ENCODE results near the gene TMEM221. TPM values are rescaled to one million over a fixed set of nuclear protein-coding genes. Genes with fewer than 3 reads are reported as not detected.

TMEM221 gene
- total RNA-seq, 2 donors from 2014 or later, result 3.5 to 4.8 TPM

GRCh38 chr19:17436874-17437267 lies 11.6 kb downstream of the TMEM221 start:
- WGBS, 2 experiments (ENCODE audit: insufficient coverage in 1 of 2, insufficient read length in 1 of 2), result 75 to 86% methylated on average over 3 to 7 of the region's 7 CpGs
- no peak for DNase-seq
- Histone ChIP-seq H3K9ac (ENCODE audit: extremely low read depth, low read length, poor library complexity, severe bottlenecking) (no peak overlapping the region), H3K27me3 (ENCODE audit: control insufficient read depth, insufficient read depth, low read length, poor library complexity, severe bottlenecking) (no peaks in the 10 kb centered on the region), H3K36me3 (ENCODE audit: control insufficient read depth, insufficient read depth, low read length) (peaks cover 4% of the 10 kb centered on the region), H3K27ac (ENCODE audit: low read depth, low read length) (no peak overlapping the region), H3K4me1 (ENCODE audit: control insufficient read depth, insufficient read depth, low read length) (no peaks in the 10 kb centered on the region), H3K4me3 (ENCODE audit: low read length) (no peak overlapping the region), H3K9me3 (ENCODE audit: control insufficient read depth, low read length) (no peaks in the 10 kb centered on the region)
- Mint-ChIP-seq H3K4me3 (no peak overlapping the region), H3K9me3 (peaks cover 7% of the 10 kb centered on the region), H3K36me3 (ENCODE audit: low read depth) (peaks cover 6% of the 10 kb centered on the region), H3K27me3 (ENCODE audit: insufficient read depth) (peaks cover 3% of the 10 kb centered on the region), H3K27ac (no peak overlapping the region), H3K4me1 (no peaks in the 10 kb centered on the region)
- no peak for TF ChIP-seq CTCF (conservative IDR thresholded peaks at IDR 0.05)

GRCh38 chr19:17436094-17436873 lies 12.2 kb downstream of the TMEM221 start:
- no peak overlapping the region for H3K4me3 ChIP-seq (ENCODE audit: low read length)
- H3K27ac ChIP-seq (ENCODE audit: low read depth, low read length), result no peak overlapping the region
- no peaks in the 10 kb centered on the region for H3K27me3 ChIP-seq (ENCODE audit: control insufficient read depth, insufficient read depth, low read length, poor library complexity, severe bottlenecking)
- peaks cover 5% of the 10 kb centered on the region for H3K27me3 Mint-ChIP-seq (ENCODE audit: insufficient read depth)
- H3K27ac Mint-ChIP-seq, result no peak overlapping the region
- WGBS, 2 experiments (ENCODE audit: insufficient coverage in 1 of 2, insufficient read length in 1 of 2), result 91 to 98% methylated on average over 19 to 25 of the region's 25 CpGs
- no peak for DNase-seq
- no peaks in the 10 kb centered on the region for H3K9me3 ChIP-seq (ENCODE audit: control insufficient read depth, low read length)
- peaks cover 1% of the 10 kb centered on the region for H3K9me3 Mint-ChIP-seq
- no peaks in the 10 kb centered on the region for H3K4me1 ChIP-seq (ENCODE audit: control insufficient read depth, insufficient read depth, low read length)
- H3K4me3 Mint-ChIP-seq, result no peak overlapping the region
- H3K36me3 Mint-ChIP-seq (ENCODE audit: low read depth), result peaks cover 6% of the 10 kb centered on the region
- H3K4me1 Mint-ChIP-seq, result no peaks in the 10 kb centered on the region
- no peak overlapping the region for H3K9ac ChIP-seq (ENCODE audit: extremely low read depth, low read length, poor library complexity, severe bottlenecking)
- no peak for TF ChIP-seq CTCF (conservative IDR thresholded peaks at IDR 0.05)
- peaks cover 4% of the 10 kb centered on the region for H3K36me3 ChIP-seq (ENCODE audit: control insufficient read depth, insufficient read depth, low read length)

- Histone ChIP-seq H3K4me3 (ENCODE audit: low read length) (no peak overlapping the region), H3K27me3 (ENCODE audit: control insufficient read depth, insufficient read depth, low read length, poor library complexity, severe bottlenecking) (no peaks in the 10 kb centered on the region), H3K4me1 (ENCODE audit: control insufficient read depth, insufficient read depth, low read length) (no peaks in the 10 kb centered on the region), H3K9ac (ENCODE audit: extremely low read depth, low read length, poor library complexity, severe bottlenecking) (no peak overlapping the region), H3K9me3 (ENCODE audit: control insufficient read depth, low read length) (no peaks in the 10 kb centered on the region), H3K27ac (ENCODE audit: low read depth, low read length) (no peak overlapping the region), H3K36me3 (ENCODE audit: control insufficient read depth, insufficient read depth, low read length) (peaks cover 4% of the 10 kb centered on the region)
- H3K27me3 Mint-ChIP-seq (ENCODE audit: insufficient read depth), result peaks cover 5% of the 10 kb centered on the region
- no peak for TF ChIP-seq CTCF (conservative IDR thresholded peaks at IDR 0.05)
- no peaks in the 10 kb centered on the region for H3K4me1 Mint-ChIP-seq
- no peak overlapping the region for H3K27ac Mint-ChIP-seq
- no peak overlapping the region for H3K4me3 Mint-ChIP-seq
- DNase-seq, result no peak
- no peaks in the 10 kb centered on the region for H3K9me3 Mint-ChIP-seq
- peaks cover 6% of the 10 kb centered on the region for H3K36me3 Mint-ChIP-seq (ENCODE audit: low read depth)
- 89 to 100% methylated on average over 3 to 7 of the region's 7 CpGs for WGBS, 2 experiments (ENCODE audit: insufficient coverage in 1 of 2, insufficient read length in 1 of 2)
These were observed 13.2 kb downstream of the TMEM221 start for GRCh38 chr19:17435218-17435617.
